Mesenteric fat pad (tissue), 1 donor: ENCODE results near the gene XIRP1. TPM values are rescaled to one million over a fixed set of nuclear protein-coding genes. Genes with fewer than 3 reads are reported as not detected.

Experiments used
- microRNA-seq: library from miRNA; unstranded; fragments of <30 nt; microRNA quantifications from one replicate; pipeline ENCODE4 v1.2.0, GENCODE V29; 2020; ENCODE audit warnings: borderline number of aligned reads
- total RNA-seq: library from RNA; stranded (reverse); fragmentation: NEBNext Ultra II Directional; extraction: Animal tissue kit (Norgen Biotek cat#: 25700); gene quantifications from one replicate; pipeline ENCODE4 v1.2.1, GENCODE V29; 2021
- donor health status: DM: yes; HTN: yes; CAD: no.

The XIRP1 gene
- total RNA-seq, 1 donor from 2014 or later = 0.10 TPM

Small RNA genes within 50 kb of the gene (microRNA-seq; reads per million reads assigned to microRNA genes)
- not detected for gene MIR6822

Other genes starting within 250 kb of the XIRP1 start
- gene SCN11A, start 140.7 kb downstream of the XIRP1 start, total RNA-seq = 0.32 TPM
- gene WDR48, start 140.6 kb downstream of the XIRP1 start, total RNA-seq = 23.4 TPM
- gene GORASP1, start 85.0 kb downstream of the XIRP1 start, total RNA-seq = 58.7 TPM
- gene TTC21A, start 84.9 kb downstream of the XIRP1 start, total RNA-seq = 3.1 TPM
- gene CSRNP1, start 39.0 kb downstream of the XIRP1 start, total RNA-seq = 130 TPM
- gene CX3CR1, start 87.4 kb upstream of the XIRP1 start, total RNA-seq = 0.42 TPM
- gene CCR8, start 137.1 kb upstream of the XIRP1 start, total RNA-seq = not detected
- gene SLC25A38, start 190.8 kb upstream of the XIRP1 start, total RNA-seq = 16.7 TPM
- 671 TPM for gene RPSA, start 214.1 kb upstream of the XIRP1 start, total RNA-seq